Activated CD8-positive, alpha-beta T cell treated with anti-CD3 and anti-CD28 coated beads, Interleukin-2, amount 10 ng/mL, durations not matched to agents 7 days and 5 days (primary cell): ENCODE measurements around the gene PSAPL1. TPM values are rescaled to one million over a fixed set of nuclear protein-coding genes. Genes with fewer than 3 reads are reported as not detected.

ENCODE experiments used
- ATAC-seq: fragments of 150-1000 bp; cut with Tn5 transposase; one replicate; pipeline ENCODE4 v1.10.0; 2021; ENCODE audit warnings: moderate library complexity
- CTCF ChIA-PET: fragments of 350-600 bp; sonication (Branson Sonifier 250); formaldehyde crosslinking; loops from one replicate; lab custom pipeline; 2021; ENCODE audit warnings: antibody characterized with exemption; lab: Charles Lee
- POLR2A ChIA-PET: fragments of 350-600 bp; sonication (Branson Sonifier 250); formaldehyde crosslinking; loops from one replicate; lab custom pipeline; 2021; ENCODE audit warnings: antibody characterized with exemption; lab: Charles Lee
- DNase-seq: peaks from one replicate; pipeline ENCODE4 v3.0.0-alpha.2; 2020
- H3K27ac Mint-ChIP-seq: one replicate; pipeline ENCODE4 v1.8.0; 2021; ENCODE audit warnings: mild to moderate bottlenecking, mixed read lengths
- H3K27me3 Mint-ChIP-seq: one replicate; pipeline ENCODE4 v1.8.0; 2021; ENCODE audit warnings: low read depth, mixed read lengths
- H3K36me3 Mint-ChIP-seq: one replicate; pipeline ENCODE4 v1.8.0; 2021; ENCODE audit warnings: low read depth, mixed read lengths
- H3K4me1 Mint-ChIP-seq: one replicate; pipeline ENCODE4 v1.8.0; 2021; ENCODE audit warnings: low read depth, mixed read lengths
- H3K4me3 Mint-ChIP-seq: one replicate; pipeline ENCODE4 v1.8.0; 2021; ENCODE audit warnings: mild to moderate bottlenecking, mixed read lengths
- H3K9me3 Mint-ChIP-seq: one replicate; pipeline ENCODE4 v1.8.0; 2022; ENCODE audit warnings: mixed read lengths; ENCODE audit not compliant: insufficient read depth
- total RNA-seq, 2 experiments: library from RNA; stranded (reverse); gene quantifications; one replicate each; pipeline ENCODE4 v1.2.3, GENCODE V29; 2021

Gene PSAPL1
- total RNA-seq, 2 experiments from 2014 or later: not detected

GRCh38 chr4:7411896-7412553 is 22.7 kb downstream of the PSAPL1 start:
- H3K4me3 Mint-ChIP-seq: no peak overlapping the region
- H3K9me3 Mint-ChIP-seq: peaks cover 11% of the 10 kb centered on the region
- ATAC-seq (no peak), DNase-seq (no peak)
- POLR2A ChIA-PET: no interaction called here
- H3K36me3 Mint-ChIP-seq: no peaks in the 10 kb centered on the region
- H3K27ac Mint-ChIP-seq: no peak overlapping the region
- H3K27me3 Mint-ChIP-seq: peaks cover 2% of the 10 kb centered on the region
- CTCF ChIA-PET: no interaction called here
- H3K4me1 Mint-ChIP-seq: no peaks in the 10 kb centered on the region

- Mint-ChIP-seq H3K27ac (no peak overlapping the region), H3K4me3 (no peak overlapping the region), H3K36me3 (no peaks in the 10 kb centered on the region), H3K4me1 (no peaks in the 10 kb centered on the region), H3K27me3 (peaks cover 2% of the 10 kb centered on the region), H3K9me3 (peaks cover 7% of the 10 kb centered on the region)
- POLR2A ChIA-PET: no interaction called here
- CTCF ChIA-PET: no interaction called here
- DNase-seq: no peak
- no peak for ATAC-seq
Measured at GRCh38 chr4:7411491-7411890, 23.2 kb downstream of the PSAPL1 start.

GRCh38 chr4:7410446-7410845 is 24.3 kb downstream of the PSAPL1 start:
- Mint-ChIP-seq H3K27ac (no peak overlapping the region), H3K27me3 (peaks cover 7% of the 10 kb centered on the region), H3K9me3 (peaks cover 7% of the 10 kb centered on the region), H3K4me1 (no peaks in the 10 kb centered on the region), H3K4me3 (no peak overlapping the region), H3K36me3 (no peaks in the 10 kb centered on the region)
- DNase-seq: no peak
- ChIA-PET POLR2A (no interaction called here), CTCF (no interaction called here)
- no peak for ATAC-seq

- POLR2A ChIA-PET: no interaction called here
- ATAC-seq (no peak), DNase-seq (no peak)
- H3K4me3 Mint-ChIP-seq: no peak overlapping the region
- peaks cover 7% of the 10 kb centered on the region for H3K9me3 Mint-ChIP-seq
- peaks cover 5% of the 10 kb centered on the region for H3K27me3 Mint-ChIP-seq
- CTCF ChIA-PET: no interaction called here
- no peaks in the 10 kb centered on the region for H3K4me1 Mint-ChIP-seq
- H3K36me3 Mint-ChIP-seq: no peaks in the 10 kb centered on the region
- H3K27ac Mint-ChIP-seq: no peak overlapping the region
Measured at GRCh38 chr4:7408166-7408565, 26.6 kb downstream of the PSAPL1 start.

GRCh38 chr4:7403001-7403400 is 31.7 kb downstream of the PSAPL1 start:
- H3K4me1 Mint-ChIP-seq: no peaks in the 10 kb centered on the region
- CTCF ChIA-PET: no interaction called here
- H3K27ac Mint-ChIP-seq: no peak overlapping the region
- no peaks in the 10 kb centered on the region for H3K36me3 Mint-ChIP-seq
- peaks cover 12% of the 10 kb centered on the region for H3K27me3 Mint-ChIP-seq
- no peak overlapping the region for H3K4me3 Mint-ChIP-seq
- no peaks in the 10 kb centered on the region for H3K9me3 Mint-ChIP-seq
- DNase-seq (no peak), ATAC-seq (no peak)
- POLR2A ChIA-PET: no interaction called here

GRCh38 chr4:7402526-7402925 is 32.2 kb downstream of the PSAPL1 start:
- POLR2A ChIA-PET: no interaction called here
- H3K4me1 Mint-ChIP-seq: no peaks in the 10 kb centered on the region
- H3K27me3 Mint-ChIP-seq: peaks cover 12% of the 10 kb centered on the region
- ATAC-seq: no peak
- CTCF ChIA-PET: no interaction called here
- DNase-seq: no peak
- no peak overlapping the region for H3K4me3 Mint-ChIP-seq
- no peaks in the 10 kb centered on the region for H3K36me3 Mint-ChIP-seq
- H3K27ac Mint-ChIP-seq: no peak overlapping the region
- H3K9me3 Mint-ChIP-seq: no peaks in the 10 kb centered on the region

- ChIA-PET CTCF (no interaction called here), POLR2A (no interaction called here)
- DNase-seq (no peak), ATAC-seq (no peak)
- Mint-ChIP-seq H3K9me3 (no peaks in the 10 kb centered on the region), H3K4me1 (no peaks in the 10 kb centered on the region), H3K27me3 (peaks cover 13% of the 10 kb centered on the region), H3K27ac (no peak overlapping the region), H3K4me3 (no peak overlapping the region), H3K36me3 (no peaks in the 10 kb centered on the region)
Measured at GRCh38 chr4:7400671-7401298, 33.9 kb downstream of the PSAPL1 start.

GRCh38 chr4:7399440-7400234 is 35.1 kb downstream of the PSAPL1 start:
- H3K27ac Mint-ChIP-seq: no peak overlapping the region
- H3K27me3 Mint-ChIP-seq: peaks cover 11% of the 10 kb centered on the region
- CTCF ChIA-PET: no interaction called here
- no peaks in the 10 kb centered on the region for H3K4me1 Mint-ChIP-seq
- ATAC-seq (no peak), DNase-seq (no peak)
- H3K4me3 Mint-ChIP-seq: no peak overlapping the region
- POLR2A ChIA-PET: no interaction called here
- H3K36me3 Mint-ChIP-seq: no peaks in the 10 kb centered on the region
- no peaks in the 10 kb centered on the region for H3K9me3 Mint-ChIP-seq

- Mint-ChIP-seq H3K4me1 (no peaks in the 10 kb centered on the region), H3K27me3 (peaks cover 11% of the 10 kb centered on the region), H3K4me3 (no peak overlapping the region), H3K9me3 (no peaks in the 10 kb centered on the region), H3K36me3 (no peaks in the 10 kb centered on the region), H3K27ac (no peak overlapping the region)
- ChIA-PET POLR2A (no interaction called here), CTCF (no interaction called here)
- DNase-seq: no peak
- no peak for ATAC-seq
Measured at GRCh38 chr4:7398788-7399439, 35.8 kb downstream of the PSAPL1 start.

- no peaks in the 10 kb centered on the region for H3K9me3 Mint-ChIP-seq
- no peak overlapping the region for H3K27ac Mint-ChIP-seq
- no peaks in the 10 kb centered on the region for H3K36me3 Mint-ChIP-seq
- CTCF ChIA-PET: no interaction called here
- DNase-seq: no peak
- H3K4me3 Mint-ChIP-seq: no peak overlapping the region
- peaks cover 11% of the 10 kb centered on the region for H3K27me3 Mint-ChIP-seq
- H3K4me1 Mint-ChIP-seq: no peaks in the 10 kb centered on the region
- no peak for ATAC-seq
- POLR2A ChIA-PET: no interaction called here
Measured at GRCh38 chr4:7398104-7398423, 36.7 kb downstream of the PSAPL1 start.

- no peak for DNase-seq
- CTCF ChIA-PET: no interaction called here
- Mint-ChIP-seq H3K36me3 (no peaks in the 10 kb centered on the region), H3K27ac (no peak overlapping the region), H3K4me1 (no peaks in the 10 kb centered on the region), H3K4me3 (no peak overlapping the region), H3K27me3 (peaks cover 11% of the 10 kb centered on the region), H3K9me3 (no peaks in the 10 kb centered on the region)
- POLR2A ChIA-PET: no interaction called here
- ATAC-seq: no peak
Measured at GRCh38 chr4:7397206-7398103, 37.3 kb downstream of the PSAPL1 start.
